HG03558 (cell line): ENCODE results near the gene SKAP1.

Experiments used
- ATAC-seq: cut with Tn5 transposase; IDR thresholded peaks from one replicate; pipeline ENCODE4 v1.9.1; 2021; ENCODE audit warnings: moderate number of reproducible peaks; ENCODE audit not compliant: unreplicated experiment; ENCODE audit errors: extremely low read depth

SKAP1 gene

DNA sequence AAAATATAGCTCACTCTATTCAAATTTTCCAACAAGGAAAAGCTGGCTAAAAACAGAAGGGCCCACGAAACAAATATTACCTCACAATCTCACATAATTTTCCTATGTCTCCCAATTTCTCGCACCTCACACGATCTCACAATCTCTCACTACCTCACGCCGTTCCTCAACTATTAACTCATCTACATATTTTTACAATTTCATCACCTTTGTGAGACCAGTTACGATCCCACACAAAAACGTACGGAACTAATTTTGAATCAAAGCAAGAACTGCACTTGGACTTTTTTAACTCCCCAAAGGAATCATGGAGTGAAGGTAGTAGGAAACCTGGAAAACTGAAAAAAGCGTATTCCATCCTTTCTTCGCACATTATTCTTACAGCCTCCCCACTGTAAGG lies 329.9 kb downstream of the SKAP1 start:
- ATAC-seq: no peak

DNA sequence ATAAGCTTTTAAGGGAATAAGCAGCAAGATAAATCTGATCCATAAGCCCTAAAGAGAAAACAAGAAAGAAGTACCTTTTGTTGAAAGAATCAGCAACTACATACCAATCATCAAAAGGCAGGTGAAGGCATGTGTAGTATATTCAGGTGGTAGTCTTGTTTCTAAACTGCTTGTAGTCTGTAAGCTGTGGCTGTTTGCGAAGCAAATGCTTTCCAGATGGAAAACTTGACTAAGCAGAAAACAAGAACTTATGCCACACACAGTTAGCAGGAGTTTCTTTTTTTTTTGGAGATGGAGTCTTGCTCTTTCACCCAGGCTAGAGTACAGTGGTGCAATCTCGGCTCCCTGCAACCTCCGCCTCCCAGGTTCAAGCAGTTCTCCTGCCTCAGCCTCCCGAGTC lies 334.4 kb downstream of the SKAP1 start:
- no peak for ATAC-seq

DNA sequence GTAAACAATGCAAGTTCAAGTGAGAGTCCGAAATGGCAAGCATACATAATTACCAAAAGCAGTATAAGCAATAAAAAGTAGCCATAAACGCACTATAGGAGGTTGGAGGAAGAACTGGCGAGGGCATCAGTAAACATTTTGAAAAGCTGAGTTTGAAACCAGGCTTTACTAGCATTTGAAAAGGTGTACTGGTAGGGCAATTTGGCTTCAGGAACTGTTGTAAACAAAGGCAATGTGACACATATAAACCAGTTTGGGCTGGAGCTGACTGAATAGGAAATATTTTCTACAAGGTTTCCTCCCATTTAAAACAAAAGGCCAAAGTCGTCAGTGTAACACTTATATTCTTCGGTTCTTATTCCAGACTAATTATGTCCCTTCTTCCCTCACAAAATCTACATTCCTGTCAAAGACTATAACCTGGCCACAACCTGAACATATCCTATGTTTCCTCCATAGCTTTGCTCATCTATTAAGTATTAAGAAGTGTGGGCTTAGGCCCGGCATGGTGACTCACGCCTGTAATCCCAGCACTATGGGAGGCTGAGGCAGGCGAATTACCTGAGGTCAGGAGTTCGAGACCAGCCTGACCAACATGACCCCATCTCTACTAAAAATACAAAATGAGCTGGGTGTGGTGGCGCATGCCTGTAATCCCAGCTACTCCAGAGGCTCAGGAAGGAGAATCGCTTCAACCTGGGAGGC lies 336.5 kb downstream of the SKAP1 start:
- ATAC-seq: no peak

DNA sequence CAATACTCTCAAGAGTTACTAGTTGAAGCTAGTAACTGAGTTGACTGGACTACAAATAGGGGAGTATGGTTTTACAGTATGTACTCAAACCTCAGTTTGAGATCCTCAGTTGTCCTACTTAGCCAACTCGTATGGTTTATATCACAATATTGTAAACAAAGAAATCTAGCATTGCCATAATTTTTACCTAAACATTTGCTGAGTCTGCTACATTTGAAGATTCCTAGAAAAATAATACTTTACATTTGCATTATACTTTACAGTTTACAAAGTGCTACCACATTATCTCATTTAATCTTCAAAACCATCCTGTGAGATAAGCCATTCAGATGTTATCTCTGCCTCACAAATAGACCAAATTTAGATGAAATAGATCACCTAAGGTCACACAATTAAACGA lies 345.1 kb downstream of the SKAP1 start:
- no peak for ATAC-seq
